Neural cell (in vitro differentiated cells): ENCODE results near the gene KHK. TPM values are rescaled to one million over a fixed set of nuclear protein-coding genes. Genes with fewer than 3 reads are reported as not detected.

Source experiments
- H2AFZ ChIP-seq: fragments of 200-600, 300-800 bp; sonication (generic), shearing (Covaris generic); 2 replicates; pipeline ENCODE4 v1.6.0; 2014; ENCODE audit warnings: low read depth, mild to moderate bottlenecking, antibody characterized with exemption, low read length, moderate library complexity
- H3F3A ChIP-seq: fragments of 200-600 bp; shearing (Covaris generic); 2 replicates; pipeline ENCODE4 v1.6.1; 2016; ENCODE audit warnings: mild to moderate bottlenecking, moderate library complexity, mixed read lengths, antibody characterized with exemption, low read length; ENCODE audit not compliant: insufficient read depth, poor library complexity, severe bottlenecking
- H3K27ac ChIP-seq: fragments of 200-600, 300-800 bp; sonication (generic), shearing (Covaris generic); 2 replicates; pipeline ENCODE4 v1.5.1; 2014; ENCODE audit warnings: mild to moderate bottlenecking, low read length, moderate library complexity
- H3K27me3 ChIP-seq: fragments of 300-800, 200-600 bp; sonication (generic), shearing (Covaris generic); 2 replicates; pipeline ENCODE4 v1.6.0; 2014; ENCODE audit warnings: mild to moderate bottlenecking, low read depth, low read length, moderate library complexity; ENCODE audit not compliant: insufficient read depth
- H3K36me3 ChIP-seq: fragments of 300-800, 200-600 bp; sonication (generic), shearing (Covaris generic); 2 replicates; pipeline ENCODE4 v1.5.1; 2014; ENCODE audit warnings: mild to moderate bottlenecking, antibody characterized with exemption, low read length, moderate library complexity; ENCODE audit not compliant: insufficient read depth
- H3K4me2 ChIP-seq: fragments of 300-800, 200-600 bp; sonication (generic), shearing (Covaris generic); 2 replicates; pipeline ENCODE4 v1.6.0; 2014; ENCODE audit warnings: mild to moderate bottlenecking, low read length
- H3K4me3 ChIP-seq: fragments of 300-800, 200-600 bp; sonication (generic), shearing (Covaris generic); 2 replicates; pipeline ENCODE4 v1.5.1; 2014; ENCODE audit warnings: mild to moderate bottlenecking, low read length, moderate library complexity
- H3K79me2 ChIP-seq: fragments of 200-600 bp; shearing (Covaris generic); replicated peaks from 2 replicates; pipeline ENCODE4 v1.6.0; 2014; ENCODE audit warnings: mild to moderate bottlenecking, low read length, moderate library complexity; ENCODE audit not compliant: insufficient read depth
- H3K9ac ChIP-seq: fragments of 300-800, 200-600 bp; sonication (generic), shearing (Covaris generic); 2 replicates; pipeline ENCODE4 v1.6.1; 2016; ENCODE audit warnings: mild to moderate bottlenecking, low read length, mixed read lengths
- H3K9me2 ChIP-seq: fragments of 200-600 bp; shearing (Covaris generic); 2 replicates; pipeline ENCODE4 v1.6.1; 2016; ENCODE audit warnings: mild to moderate bottlenecking, low read length, mixed read lengths; ENCODE audit not compliant: insufficient read depth
- H3K9me3 ChIP-seq: fragments of 200-600, 300-800 bp; sonication (generic), shearing (Covaris generic); 2 replicates; pipeline ENCODE4 v1.6.1; 2016; ENCODE audit warnings: mild to moderate bottlenecking, mixed run types, low read length, moderate library complexity, mixed read lengths
- H4K20me1 ChIP-seq: fragments of 200-600 bp; shearing (Covaris generic); 2 replicates; pipeline ENCODE4 v1.6.1; 2016; ENCODE audit warnings: mild to moderate bottlenecking, mixed run types; ENCODE audit not compliant: insufficient read depth
- MXI1 ChIP-seq: fragments of 450-650 bp; conservative IDR thresholded peaks from 2 replicates; pipeline ENCODE4 v1.6.1; 2014; ENCODE audit warnings: antibody characterized with exemption, mild to moderate bottlenecking; ENCODE audit not compliant: poor library complexity, severe bottlenecking
- POLR2AphosphoS5 ChIP-seq: IDR thresholded peaks from 2 replicates; pipeline ENCODE4 v1.6.1; 2012
- RAD21 ChIP-seq: fragments of 450-650 bp; conservative IDR thresholded peaks from 2 replicates; pipeline ENCODE4 v1.6.1; 2014; ENCODE audit warnings: antibody characterized with exemption, mild to moderate bottlenecking, moderate library complexity
- REST ChIP-seq: IDR thresholded peaks from 2 replicates; pipeline ENCODE4 v1.6.1; 2012; ENCODE audit warnings: borderline replicate concordance
- SMC3 ChIP-seq: fragments of 450-650 bp; conservative IDR thresholded peaks from 2 replicates; pipeline ENCODE4 v1.6.1; 2014; ENCODE audit warnings: antibody characterized with exemption, mild to moderate bottlenecking, moderate library complexity; ENCODE audit not compliant: poor library complexity
- TAF1 ChIP-seq: IDR thresholded peaks from 2 replicates; pipeline ENCODE4 v1.6.1; 2012; ENCODE audit warnings: low read depth
- polyA minus RNA-seq: library from RNA; depleted of rRNA, polyadenylated mRNA; stranded (reverse); fragments of >200 nt; gene quantifications from 2 replicates; pipeline ENCODE4 v1.2.3, GENCODE V29; 2014
- polyA plus RNA-seq: library from polyadenylated mRNA; depleted of rRNA; stranded (reverse); fragments of >200 nt; gene quantifications from 2 replicates; pipeline ENCODE4 v1.2.3, GENCODE V29; 2014
- TF ChIP-seq, protein P1 (sequence below): fragments of 450-650 bp; IDR thresholded peaks from 2 replicates; pipeline ENCODE4 v1.5.1; 2014; ENCODE audit warnings: antibody characterized with exemption, mild to moderate bottlenecking, moderate library complexity; ENCODE audit not compliant: poor library complexity, severe bottlenecking

KHK gene
- polyA plus RNA-seq: 3.1 and 4.1 TPM in 2 replicates
- 3.2 TPM in 2 replicates for polyA minus RNA-seq

GRCh38 chr2:27086724-27087593 is at the start of gene KHK:
Gene KHK, plus strand, starts transcription at chr2:27086772. Its CDS starts 488 bp downstream, at chr2:27087260.
- no peaks in the 10 kb centered on the region for H3K36me3 ChIP-seq
- H3K4me3 ChIP-seq: peak within 1 kb of the TSS; percentile 80
- peak within 1 kb of the TSS; percentile 72 for H3K27ac ChIP-seq
- peak within 1 kb of the TSS; percentile 83 for H3K9ac ChIP-seq
- no peaks in the 10 kb centered on the region for H3K79me2 ChIP-seq
- peak within 1 kb of the TSS; percentile 65 for H3K4me2 ChIP-seq
- no peak for TF ChIP-seq POLR2AphosphoS5
- no peak for TF ChIP-seq SMC3
- no peak for TF ChIP-seq RAD21
- peak; percentile 23 for TF ChIP-seq MXI1
- no peak for TF ChIP-seq REST
- TF ChIP-seq TAF1: no peak
- H3K9me2 ChIP-seq: no peaks in the 10 kb centered on the region
- peaks cover 10% of the 10 kb centered on the region for H3K27me3 ChIP-seq
- H4K20me1 ChIP-seq: no peaks in the 10 kb centered on the region
- no peaks in the 10 kb centered on the region for H3K9me3 ChIP-seq
- no peaks in the 10 kb centered on the region for H3F3A ChIP-seq
- peak within 1 kb of the TSS; percentile 60 for H2AFZ ChIP-seq

GRCh38 chr2:27038012-27038411 is 48.6 kb upstream of the KHK start:
- H3K9ac ChIP-seq: no peak overlapping the region
- H3K4me3 ChIP-seq: no peak overlapping the region
- H4K20me1 ChIP-seq: no peaks in the 10 kb centered on the region
- H3K4me2 ChIP-seq: no peak overlapping the region
- no peaks in the 10 kb centered on the region for H3K9me2 ChIP-seq
- peaks cover 3% of the 10 kb centered on the region for H3K79me2 ChIP-seq
- H3K36me3 ChIP-seq: no peaks in the 10 kb centered on the region
- no peak overlapping the region for H3K27ac ChIP-seq
- TF ChIP-seq, protein P1, sequence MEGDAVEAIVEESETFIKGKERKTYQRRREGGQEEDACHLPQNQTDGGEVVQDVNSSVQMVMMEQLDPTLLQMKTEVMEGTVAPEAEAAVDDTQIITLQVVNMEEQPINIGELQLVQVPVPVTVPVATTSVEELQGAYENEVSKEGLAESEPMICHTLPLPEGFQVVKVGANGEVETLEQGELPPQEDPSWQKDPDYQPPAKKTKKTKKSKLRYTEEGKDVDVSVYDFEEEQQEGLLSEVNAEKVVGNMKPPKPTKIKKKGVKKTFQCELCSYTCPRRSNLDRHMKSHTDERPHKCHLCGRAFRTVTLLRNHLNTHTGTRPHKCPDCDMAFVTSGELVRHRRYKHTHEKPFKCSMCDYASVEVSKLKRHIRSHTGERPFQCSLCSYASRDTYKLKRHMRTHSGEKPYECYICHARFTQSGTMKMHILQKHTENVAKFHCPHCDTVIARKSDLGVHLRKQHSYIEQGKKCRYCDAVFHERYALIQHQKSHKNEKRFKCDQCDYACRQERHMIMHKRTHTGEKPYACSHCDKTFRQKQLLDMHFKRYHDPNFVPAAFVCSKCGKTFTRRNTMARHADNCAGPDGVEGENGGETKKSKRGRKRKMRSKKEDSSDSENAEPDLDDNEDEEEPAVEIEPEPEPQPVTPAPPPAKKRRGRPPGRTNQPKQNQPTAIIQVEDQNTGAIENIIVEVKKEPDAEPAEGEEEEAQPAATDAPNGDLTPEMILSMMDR: no peak
- TF ChIP-seq SMC3 (no peak), MXI1 (no peak)
- H3F3A ChIP-seq: no peaks in the 10 kb centered on the region
- no peaks in the 10 kb centered on the region for H3K9me3 ChIP-seq
- H2AFZ ChIP-seq: no peak overlapping the region
- no peaks in the 10 kb centered on the region for H3K27me3 ChIP-seq
